Measurements from ENCODE around the gene ERG28.

DNA sequence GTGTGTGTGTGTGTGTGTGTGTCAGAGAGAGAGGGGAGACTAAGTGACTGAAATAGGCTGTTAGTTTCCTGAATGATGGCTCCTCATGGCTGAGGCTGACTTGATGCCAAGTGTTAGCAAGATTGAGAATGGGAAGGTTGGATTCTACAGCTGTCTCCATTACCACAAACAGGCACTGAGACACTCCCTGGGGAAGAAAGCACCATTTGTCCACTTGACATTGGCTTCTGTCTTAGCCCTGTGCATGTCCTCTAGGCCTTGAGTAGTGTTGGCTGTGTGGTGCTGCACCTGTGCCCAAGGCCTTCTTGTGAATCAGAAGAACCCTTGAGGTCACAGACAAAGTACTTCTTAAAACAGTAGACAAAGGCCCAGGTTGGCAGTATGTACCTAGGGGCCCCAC lies 15.6 kb downstream of the ERG28 start:
- TF ChIP-seq CTCF (IDR thresholded peaks at IDR 0.05) (no peak), POLR2A (IDR thresholded peaks at IDR 0.05) (no peak)

Measured in body of pancreas (tissue), 4 donors.